ENCODE results near the gene NTNG1.

Gene NTNG1

GRCh38 chr1:107110326-107110725, 30.5 kb upstream of the NTNG1 start:
- no peak overlapping the region for H2AK5ac ChIP-seq (ENCODE audit: low read length, severe bottlenecking)
- 67% methylated on average over 3 of the region's 4 CpGs for WGBS

GRCh38 chr1:107116306-107116790, 24.5 kb upstream of the NTNG1 start:
- H4K91ac ChIP-seq (ENCODE audit: low read length): no peak overlapping the region
- no peak overlapping the region for H3K4me2 ChIP-seq (ENCODE audit: low read length, poor library complexity, severe bottlenecking)
- no peak overlapping the region for H3K23ac ChIP-seq (ENCODE audit: low read length in 2 of 2)
- H3K4ac ChIP-seq (ENCODE audit: low read depth in 1 of 2, low read length in 2 of 2): no peak overlapping the region
- H3K79me1 ChIP-seq (replicated peaks; ENCODE audit: low read length, poor library complexity, severe bottlenecking): no peaks in the 10 kb centered on the region
- no peak overlapping the region for H3K27ac ChIP-seq (ENCODE audit: low read length, poor library complexity, severe bottlenecking)
- H2AFZ ChIP-seq (ENCODE audit: low read depth, low read length): no peak overlapping the region
- H3K9me3 ChIP-seq (ENCODE audit: control insufficient read depth, low read length): no peaks in the 10 kb centered on the region
- no peaks in the 10 kb centered on the region for H3K27me3 ChIP-seq (ENCODE audit: control insufficient read depth in 1 of 2, insufficient read depth in 1 of 2, low read length in 2 of 2)
- no peak overlapping the region for H2BK12ac ChIP-seq (ENCODE audit: low read length in 2 of 2)
- H2BK5ac ChIP-seq (ENCODE audit: low read depth, low read length, poor library complexity, severe bottlenecking): no peak overlapping the region
- H3K18ac ChIP-seq (ENCODE audit: low read depth in 1 of 2, low read length in 2 of 2): no peak overlapping the region
- no peak overlapping the region for H2AK5ac ChIP-seq (ENCODE audit: low read length, severe bottlenecking)
- H3K4me3 ChIP-seq (ENCODE audit: insufficient read depth in 1 of 2, low read depth in 1 of 2, low read length in 2 of 2): no peak overlapping the region
- H3K14ac ChIP-seq (ENCODE audit: low read length in 2 of 2): no peak overlapping the region
- H2BK120ac ChIP-seq (ENCODE audit: low read depth, low read length): no peak overlapping the region
- no peaks in the 10 kb centered on the region for H3K36me3 ChIP-seq (ENCODE audit: control insufficient read depth in 1 of 2, insufficient read depth in 2 of 2, low read depth in 1 of 2, low read length in 2 of 2)
- no peak overlapping the region for H2BK15ac ChIP-seq (ENCODE audit: low read depth, poor library complexity, severe bottlenecking)
- DNase-seq: no peak
- H4K8ac ChIP-seq (ENCODE audit: low read length): no peak overlapping the region
- no peak overlapping the region for H3K9ac ChIP-seq (ENCODE audit: low read length)
- H3K4me1 ChIP-seq (ENCODE audit: control insufficient read depth, insufficient read depth, low read depth, low read length): no peaks in the 10 kb centered on the region

More at GRCh38 chr1:107110326-107110725, 30.5 kb upstream of the NTNG1 start:
- peak overlapping the region; percentile 42 for H3K9ac ChIP-seq (ENCODE audit: low read length)
- H3K4me2 ChIP-seq (ENCODE audit: low read length, poor library complexity, severe bottlenecking): no peak overlapping the region
- H3K79me1 ChIP-seq (replicated peaks; ENCODE audit: low read length, poor library complexity, severe bottlenecking): no peaks in the 10 kb centered on the region
- H2BK5ac ChIP-seq (ENCODE audit: low read depth, low read length, poor library complexity, severe bottlenecking): no peak overlapping the region
- no peak for DNase-seq
- no peak overlapping the region for H2BK15ac ChIP-seq (ENCODE audit: low read depth, poor library complexity, severe bottlenecking)
- H4K91ac ChIP-seq (ENCODE audit: low read length): no peak overlapping the region
- no peaks in the 10 kb centered on the region for H3K27me3 ChIP-seq (ENCODE audit: control insufficient read depth in 1 of 2, insufficient read depth in 1 of 2, low read length in 2 of 2)
- no peak overlapping the region for H3K14ac ChIP-seq (ENCODE audit: low read length in 2 of 2)
- no peak overlapping the region for H2AFZ ChIP-seq (ENCODE audit: low read depth, low read length)
- no peak overlapping the region for H3K27ac ChIP-seq (ENCODE audit: low read length, poor library complexity, severe bottlenecking)
- no peak overlapping the region for H2BK12ac ChIP-seq (ENCODE audit: low read length in 2 of 2)
- no peak overlapping the region for H4K8ac ChIP-seq (ENCODE audit: low read length)
- no peak overlapping the region for H3K4ac ChIP-seq (ENCODE audit: low read depth in 1 of 2, low read length in 2 of 2)
- H3K36me3 ChIP-seq (ENCODE audit: control insufficient read depth in 1 of 2, insufficient read depth in 2 of 2, low read depth in 1 of 2, low read length in 2 of 2): no peaks in the 10 kb centered on the region
- H3K18ac ChIP-seq (ENCODE audit: low read depth in 1 of 2, low read length in 2 of 2): no peak overlapping the region
- no peak overlapping the region for H2BK120ac ChIP-seq (ENCODE audit: low read depth, low read length)
- H3K4me3 ChIP-seq (ENCODE audit: insufficient read depth in 1 of 2, low read depth in 1 of 2, low read length in 2 of 2): peak overlapping the region in 1 of 2 experiments; percentile 25
- no peaks in the 10 kb centered on the region for H3K4me1 ChIP-seq (ENCODE audit: control insufficient read depth, insufficient read depth, low read depth, low read length)
- H3K9me3 ChIP-seq (ENCODE audit: control insufficient read depth, low read length): no peaks in the 10 kb centered on the region
- no peak overlapping the region for H3K23ac ChIP-seq (ENCODE audit: low read length in 2 of 2)

DNA sequence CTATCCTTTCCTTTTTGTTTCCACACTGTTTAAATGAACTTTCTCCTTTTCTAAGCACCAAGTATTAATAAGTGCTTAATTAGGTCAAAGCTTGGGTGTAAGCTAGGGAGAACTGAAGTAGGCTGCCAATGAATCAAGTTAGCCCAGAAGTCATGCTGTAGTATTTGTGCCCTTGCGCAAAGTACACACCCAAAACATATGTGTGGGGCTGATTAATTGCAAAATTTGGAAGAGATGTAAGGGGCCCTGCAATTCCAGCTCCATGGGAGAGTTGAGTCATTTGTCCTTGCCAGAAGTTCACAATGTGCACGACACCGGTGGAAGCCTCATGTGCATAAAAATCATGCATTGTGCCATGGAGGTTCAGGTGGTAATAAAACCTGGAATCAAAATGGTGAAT, 18.6 kb upstream of the NTNG1 start:
- no peak overlapping the region for H3K4me3 ChIP-seq (ENCODE audit: insufficient read depth in 1 of 2, low read depth in 1 of 2, low read length in 2 of 2)
- H3K36me3 ChIP-seq (ENCODE audit: control insufficient read depth in 1 of 2, insufficient read depth in 2 of 2, low read depth in 1 of 2, low read length in 2 of 2): no peaks in the 10 kb centered on the region
- no peak overlapping the region for H2BK12ac ChIP-seq (ENCODE audit: low read length in 2 of 2)
- no peak overlapping the region for H3K27ac ChIP-seq (ENCODE audit: low read length, poor library complexity, severe bottlenecking)
- H3K14ac ChIP-seq (ENCODE audit: low read length in 2 of 2): no peak overlapping the region
- peaks cover 0 to 6% of the 10 kb centered on the region in 2 experiments for H3K27me3 ChIP-seq (ENCODE audit: control insufficient read depth in 1 of 2, insufficient read depth in 1 of 2, low read length in 2 of 2)
- H2BK120ac ChIP-seq (ENCODE audit: low read depth, low read length): no peak overlapping the region
- H2AK5ac ChIP-seq (ENCODE audit: low read length, severe bottlenecking): no peak overlapping the region
- no peaks in the 10 kb centered on the region for H3K4me1 ChIP-seq (ENCODE audit: control insufficient read depth, insufficient read depth, low read depth, low read length)
- no peak overlapping the region for H3K4me2 ChIP-seq (ENCODE audit: low read length, poor library complexity, severe bottlenecking)
- H3K9ac ChIP-seq (ENCODE audit: low read length): no peak overlapping the region
- WGBS: 93% methylated on average over 3 of the region's 3 CpGs
- H3K79me1 ChIP-seq (replicated peaks; ENCODE audit: low read length, poor library complexity, severe bottlenecking): no peaks in the 10 kb centered on the region
- no peak overlapping the region for H3K18ac ChIP-seq (ENCODE audit: low read depth in 1 of 2, low read length in 2 of 2)
- H2BK15ac ChIP-seq (ENCODE audit: low read depth, poor library complexity, severe bottlenecking): no peak overlapping the region
- H3K9me3 ChIP-seq (ENCODE audit: control insufficient read depth, low read length): no peaks in the 10 kb centered on the region
- no peak overlapping the region for H4K8ac ChIP-seq (ENCODE audit: low read length)
- H2AFZ ChIP-seq (ENCODE audit: low read depth, low read length): no peak overlapping the region
- H2BK5ac ChIP-seq (ENCODE audit: low read depth, low read length, poor library complexity, severe bottlenecking): no peak overlapping the region
- H3K23ac ChIP-seq (ENCODE audit: low read length in 2 of 2): no peak overlapping the region
- no peak overlapping the region for H4K91ac ChIP-seq (ENCODE audit: low read length)
- no peak for DNase-seq
- no peak overlapping the region for H3K4ac ChIP-seq (ENCODE audit: low read depth in 1 of 2, low read length in 2 of 2)

DNA sequence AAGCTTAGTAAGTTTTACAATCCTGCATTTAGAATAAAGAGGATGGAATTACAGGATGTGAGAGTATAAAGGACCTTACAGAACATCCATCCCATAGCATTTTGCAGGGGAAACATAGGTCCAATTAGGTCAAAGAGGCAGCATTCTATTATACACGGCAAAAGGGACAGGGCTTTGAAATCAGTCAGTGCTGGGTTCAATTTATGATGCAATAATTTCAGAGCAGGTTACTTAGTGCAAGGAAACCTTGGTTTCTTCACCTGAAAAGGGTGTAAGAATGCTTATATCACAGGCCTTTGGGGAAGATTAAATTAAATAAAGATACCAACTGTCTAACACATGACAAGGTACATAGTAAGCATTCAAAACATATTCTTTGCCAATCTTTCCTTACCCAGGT, 17.1 kb upstream of the NTNG1 start:
- H3K23ac ChIP-seq (ENCODE audit: low read length in 2 of 2): no peak overlapping the region
- no peaks in the 10 kb centered on the region for H3K9me3 ChIP-seq (ENCODE audit: control insufficient read depth, low read length)
- H3K4me2 ChIP-seq (ENCODE audit: low read length, poor library complexity, severe bottlenecking): no peak overlapping the region
- H3K79me1 ChIP-seq (replicated peaks; ENCODE audit: low read length, poor library complexity, severe bottlenecking): no peaks in the 10 kb centered on the region
- H3K4ac ChIP-seq (ENCODE audit: low read depth in 1 of 2, low read length in 2 of 2): no peak overlapping the region
- no peak overlapping the region for H2AFZ ChIP-seq (ENCODE audit: low read depth, low read length)
- H2BK5ac ChIP-seq (ENCODE audit: low read depth, low read length, poor library complexity, severe bottlenecking): no peak overlapping the region
- H2AK5ac ChIP-seq (ENCODE audit: low read length, severe bottlenecking): no peak overlapping the region
- no peak overlapping the region for H3K27ac ChIP-seq (ENCODE audit: low read length, poor library complexity, severe bottlenecking)
- WGBS: 59% methylated on average over 1 of the region's 1 CpG
- no peak for DNase-seq
- no peak overlapping the region for H3K18ac ChIP-seq (ENCODE audit: low read depth in 1 of 2, low read length in 2 of 2)
- H4K8ac ChIP-seq (ENCODE audit: low read length): no peak overlapping the region
- no peak overlapping the region for H2BK12ac ChIP-seq (ENCODE audit: low read length in 2 of 2)
- no peak overlapping the region for H3K9ac ChIP-seq (ENCODE audit: low read length)
- no peak overlapping the region for H2BK120ac ChIP-seq (ENCODE audit: low read depth, low read length)
- H3K36me3 ChIP-seq (ENCODE audit: control insufficient read depth in 1 of 2, insufficient read depth in 2 of 2, low read depth in 1 of 2, low read length in 2 of 2): no peaks in the 10 kb centered on the region
- H3K14ac ChIP-seq (ENCODE audit: low read length in 2 of 2): no peak overlapping the region
- no peak overlapping the region for H4K91ac ChIP-seq (ENCODE audit: low read length)
- peaks cover 0 to 6% of the 10 kb centered on the region in 2 experiments for H3K27me3 ChIP-seq (ENCODE audit: control insufficient read depth in 1 of 2, insufficient read depth in 1 of 2, low read length in 2 of 2)
- no peak overlapping the region for H2BK15ac ChIP-seq (ENCODE audit: low read depth, poor library complexity, severe bottlenecking)
- H3K4me1 ChIP-seq (ENCODE audit: control insufficient read depth, insufficient read depth, low read depth, low read length): no peaks in the 10 kb centered on the region
- no peak overlapping the region for H3K4me3 ChIP-seq (ENCODE audit: insufficient read depth in 1 of 2, low read depth in 1 of 2, low read length in 2 of 2)
